GM13977 (cell line): ENCODE measurements around the gene DACT3.

Experiments used
- DNase-seq: peaks from one replicate; pipeline ENCODE4 v3.0.0; 2012; ENCODE audit warnings: low spot score
- in situ Hi-C: fragments of 300-500 bp; cut with MboI; formaldehyde crosslinking; loops from one replicate; pipeline ENCODE4 v1.12.0; 2022; ENCODE audit warnings: low sequenced_read_pairs, low pct_unique_long_range_greater_than_20kb, mixed read lengths, inconsistent platforms; ENCODE audit not compliant: unreplicated experiment
- TF ChIP-seq, protein P1 (sequence below): IDR thresholded peaks from 2 replicates; pipeline ENCODE4 v1.5.1; 2012; ENCODE audit warnings: mild to moderate bottlenecking, control low read depth; ENCODE audit not compliant: insufficient read depth; ENCODE audit errors: extremely low read depth, missing control alignments

The DACT3 gene

DNA sequence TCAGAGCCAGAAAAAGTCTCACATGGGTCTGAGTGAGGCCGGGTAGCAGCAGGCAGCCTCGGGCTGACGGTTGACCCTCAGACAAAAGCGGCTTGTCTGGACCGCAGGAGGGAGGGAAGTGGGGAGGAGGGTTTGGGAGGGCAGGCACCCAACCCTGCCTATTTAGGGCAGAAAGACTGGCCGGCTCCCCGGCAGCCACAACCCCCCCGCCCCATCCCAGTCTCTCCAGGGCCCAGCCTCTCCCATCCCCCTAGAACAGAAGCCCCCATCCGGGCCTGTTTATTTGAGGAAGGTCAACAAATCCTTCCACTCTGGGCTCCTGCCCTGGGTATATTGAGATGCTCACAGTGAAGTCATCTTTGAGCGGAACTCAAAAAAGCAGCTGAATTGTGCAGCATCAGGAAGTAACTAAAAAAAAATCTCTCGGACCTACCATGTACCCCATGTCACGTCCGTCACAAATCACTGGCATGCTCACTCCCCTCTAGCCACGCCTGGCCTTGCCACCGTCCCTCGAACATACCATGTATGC lies 6.3 kb downstream of the DACT3 start:
- TF ChIP-seq, protein P1, sequence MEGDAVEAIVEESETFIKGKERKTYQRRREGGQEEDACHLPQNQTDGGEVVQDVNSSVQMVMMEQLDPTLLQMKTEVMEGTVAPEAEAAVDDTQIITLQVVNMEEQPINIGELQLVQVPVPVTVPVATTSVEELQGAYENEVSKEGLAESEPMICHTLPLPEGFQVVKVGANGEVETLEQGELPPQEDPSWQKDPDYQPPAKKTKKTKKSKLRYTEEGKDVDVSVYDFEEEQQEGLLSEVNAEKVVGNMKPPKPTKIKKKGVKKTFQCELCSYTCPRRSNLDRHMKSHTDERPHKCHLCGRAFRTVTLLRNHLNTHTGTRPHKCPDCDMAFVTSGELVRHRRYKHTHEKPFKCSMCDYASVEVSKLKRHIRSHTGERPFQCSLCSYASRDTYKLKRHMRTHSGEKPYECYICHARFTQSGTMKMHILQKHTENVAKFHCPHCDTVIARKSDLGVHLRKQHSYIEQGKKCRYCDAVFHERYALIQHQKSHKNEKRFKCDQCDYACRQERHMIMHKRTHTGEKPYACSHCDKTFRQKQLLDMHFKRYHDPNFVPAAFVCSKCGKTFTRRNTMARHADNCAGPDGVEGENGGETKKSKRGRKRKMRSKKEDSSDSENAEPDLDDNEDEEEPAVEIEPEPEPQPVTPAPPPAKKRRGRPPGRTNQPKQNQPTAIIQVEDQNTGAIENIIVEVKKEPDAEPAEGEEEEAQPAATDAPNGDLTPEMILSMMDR: no peak
- in situ Hi-C loops: no loop called here

DNA sequence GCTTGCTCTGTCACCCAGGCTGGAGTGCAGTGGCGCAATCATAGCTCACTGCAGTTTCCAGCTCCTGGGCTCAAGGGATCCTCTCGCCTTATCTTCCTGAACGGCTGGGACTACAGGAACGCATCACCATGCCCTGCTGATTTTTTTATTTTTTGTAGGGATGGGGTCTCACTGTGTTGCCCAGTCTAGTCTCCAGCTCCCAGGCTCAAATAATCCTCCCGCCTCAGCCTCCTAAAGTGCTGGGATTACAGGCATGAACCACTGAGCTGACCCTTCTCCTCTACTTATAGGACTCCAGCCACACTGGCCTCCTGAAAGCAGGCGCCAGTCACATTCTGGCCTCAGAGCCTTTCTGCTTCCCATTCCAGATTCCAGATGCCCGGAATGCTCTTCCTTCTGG lies 10.5 kb downstream of the DACT3 start:
- in situ Hi-C loops: no loop called here
- TF ChIP-seq, protein P1: no peak
- DNase-seq: no peak

More for the DNA sequence above, 6.3 kb downstream of the DACT3 start:
- peak; percentile 37 for DNase-seq

DNA sequence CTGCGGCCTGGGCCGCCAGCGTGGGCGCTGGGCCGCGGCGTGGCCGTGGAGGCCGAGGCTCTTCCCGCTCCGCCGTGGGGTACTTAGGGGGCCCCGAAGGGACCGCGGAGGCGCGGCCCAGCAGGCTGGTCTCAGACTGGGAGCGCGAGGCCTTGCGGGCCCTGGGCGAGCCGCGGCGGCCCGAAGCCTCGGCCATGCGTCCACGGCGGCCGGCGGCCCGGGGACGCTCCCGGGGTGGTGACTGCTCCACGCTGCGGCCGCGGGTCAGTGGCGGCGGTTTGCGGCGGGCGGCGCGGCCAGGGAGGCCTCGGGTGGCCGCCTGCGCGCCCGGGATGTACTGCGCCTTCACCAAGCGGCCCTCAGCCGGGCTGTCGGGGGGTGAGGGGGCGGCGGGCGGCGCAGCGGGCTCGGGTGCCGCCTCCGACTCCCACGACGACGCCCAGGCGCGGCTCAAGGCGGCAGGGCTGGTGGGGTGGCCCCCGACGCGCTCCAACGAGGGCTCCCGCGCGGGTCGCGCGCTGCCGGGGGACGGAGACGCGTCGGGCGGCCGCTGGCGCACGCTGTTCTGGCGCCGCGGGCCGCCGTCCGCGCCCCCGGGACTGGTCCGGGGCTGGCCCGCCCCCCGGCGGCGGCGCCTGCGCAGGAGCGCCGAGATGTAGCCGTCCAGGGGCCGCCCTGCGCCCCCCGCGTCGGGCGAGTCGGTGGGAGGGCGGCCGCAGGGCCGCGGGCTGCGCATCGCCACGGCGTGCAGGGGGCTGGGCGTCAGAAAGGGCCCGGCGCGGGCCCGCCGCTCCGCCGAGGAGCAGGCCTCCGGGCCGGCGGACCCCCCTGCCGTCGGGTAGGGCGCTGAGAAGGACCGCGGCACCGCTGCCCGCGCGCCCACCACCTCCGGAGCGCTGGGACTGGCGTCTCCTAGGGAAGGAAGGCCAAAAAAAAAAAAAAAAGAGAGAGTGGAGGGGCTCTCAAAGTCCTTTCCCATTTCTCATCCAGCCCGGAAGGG lies 11.7 kb downstream of the DACT3 start:
- TF ChIP-seq, protein P1: no peak
- in situ Hi-C loops: no loop called here
- no peak for DNase-seq

DNA sequence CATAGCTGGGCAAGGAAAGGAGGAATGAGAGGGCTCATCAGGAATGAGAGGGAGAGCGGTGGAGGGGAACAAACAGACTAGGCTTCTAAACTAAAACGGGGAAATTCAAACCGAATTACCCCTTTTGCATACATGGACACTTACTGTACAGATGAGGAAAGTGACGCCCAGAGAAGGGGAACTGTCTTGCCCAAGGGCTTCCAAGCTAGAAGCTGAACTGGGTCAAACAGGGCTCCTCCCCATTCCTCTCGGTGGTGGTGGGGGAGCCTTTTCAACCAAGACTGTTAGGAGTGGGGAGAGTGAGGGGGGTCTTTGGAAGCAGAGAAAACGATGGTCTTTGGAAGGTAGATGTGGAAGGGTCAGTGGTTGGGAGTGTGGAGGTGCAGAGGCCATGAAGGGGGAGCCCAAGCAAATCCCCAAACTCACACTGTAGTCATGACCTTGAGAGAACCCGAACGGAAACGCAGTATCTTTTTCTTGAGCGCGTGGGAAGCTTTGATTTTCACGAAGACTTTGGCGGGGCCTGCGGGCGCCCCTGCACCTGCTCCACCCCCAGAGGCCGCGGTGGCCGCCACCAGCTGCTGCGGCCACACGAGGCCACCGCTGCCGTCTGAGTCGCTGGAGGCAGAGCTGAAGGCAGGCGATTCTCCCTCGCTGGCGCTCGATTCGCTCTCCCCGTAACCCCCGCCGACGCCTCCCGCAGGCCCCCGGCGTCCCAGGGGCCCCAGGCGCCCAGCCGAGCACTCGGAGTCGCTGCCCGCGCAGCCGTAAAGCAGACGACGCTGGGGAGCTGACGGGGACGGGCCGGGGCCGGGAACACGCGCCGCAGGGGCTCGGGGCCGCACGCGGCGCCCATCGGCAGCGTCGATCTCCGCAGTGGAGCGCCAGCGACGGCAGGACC lies 12.7 kb downstream of the DACT3 start:
- in situ Hi-C loops: no loop called here
- TF ChIP-seq, protein P1: no peak
- peak; percentile 60 for DNase-seq

DNA sequence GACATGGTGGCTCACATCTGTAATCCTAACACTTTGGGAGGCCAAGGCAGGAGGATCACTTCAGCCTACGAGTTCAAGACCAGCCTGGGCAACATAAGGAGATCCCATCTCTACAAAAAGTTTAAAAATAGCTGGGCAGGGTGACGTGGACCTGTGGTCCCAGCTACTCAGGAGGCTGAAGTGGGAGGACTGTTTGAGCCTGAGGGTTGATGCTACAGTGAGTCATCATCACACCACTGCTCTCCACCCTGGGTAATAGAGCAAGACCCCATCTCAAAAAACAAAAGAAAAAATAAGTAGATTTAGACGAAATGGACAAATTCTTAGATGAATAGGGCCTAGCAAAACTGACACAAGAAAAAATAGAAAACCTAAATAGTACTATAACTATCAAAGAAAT lies 14.6 kb downstream of the DACT3 start:
- in situ Hi-C loops: no loop called here
- TF ChIP-seq, protein P1: no peak
- no peak for DNase-seq

DNA sequence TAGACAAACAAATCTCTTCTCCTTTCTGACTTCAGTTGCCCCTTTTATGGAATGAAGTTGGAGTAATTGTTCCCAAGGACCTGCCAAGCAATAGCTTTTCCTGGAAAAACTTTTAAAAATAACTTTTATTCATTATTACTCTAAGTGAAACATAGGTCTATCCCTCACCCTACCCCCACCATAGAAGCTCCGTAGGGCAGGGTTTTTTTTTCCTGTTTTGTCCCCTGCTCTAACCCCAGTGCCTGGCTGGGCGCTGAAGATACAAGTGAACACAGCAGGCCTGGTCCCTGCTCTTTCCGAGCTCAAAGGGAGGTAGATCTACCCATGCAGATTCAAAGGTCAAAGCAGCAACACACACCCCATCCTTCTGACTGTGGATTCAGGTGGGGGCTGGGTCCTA lies 16.3 kb downstream of the DACT3 start:
- no peak for DNase-seq
- in situ Hi-C loops: no loop called here
- TF ChIP-seq, protein P1: no peak
